Liver (tissue), 9 donors: Measurements from ENCODE around the gene GABRR3. TPM values are rescaled to one million over a fixed set of nuclear protein-coding genes. Genes with fewer than 3 reads are reported as not detected.

Experiments used
- DNase-seq: peaks from one replicate; pipeline ENCODE4 v3.0.0-alpha.2; 2017; ENCODE audit warnings: low spot score
- H3K27ac ChIP-seq, 2 donors: one replicate each; pipeline ENCODE4 v1.7.0; 2013; ENCODE audit warnings: inconsistent platforms in 2 of 2, low read length in 2 of 2, control low read depth in 1 of 2, low read depth in 1 of 2, mild to moderate bottlenecking in 1 of 2
- H3K27me3 ChIP-seq, 4 donors: one replicate each; pipeline versions ENCODE4 v1.6.1 to v1.7.0; 2013; ENCODE audit warnings: low read length in 3 of 4, inconsistent platforms in 1 of 4, mild to moderate bottlenecking in 1 of 4, moderate library complexity in 1 of 4; ENCODE audit not compliant: control insufficient read depth in 4 of 4, insufficient read depth in 4 of 4
- H3K36me3 ChIP-seq, 4 donors: one replicate each; pipeline versions ENCODE4 v1.6.1 to v1.7.0; 2013; ENCODE audit warnings: low read length in 3 of 4, mild to moderate bottlenecking in 3 of 4, low read depth in 1 of 4, moderate library complexity in 1 of 4; ENCODE audit not compliant: control insufficient read depth in 4 of 4, insufficient read depth in 3 of 4
- H3K4me1 ChIP-seq, 4 donors: one replicate each; pipeline versions ENCODE4 v1.6.1 to v1.7.0; 2013; ENCODE audit warnings: low read length in 3 of 4, mild to moderate bottlenecking in 3 of 4, moderate library complexity in 1 of 4; ENCODE audit not compliant: control insufficient read depth in 4 of 4, insufficient read depth in 4 of 4
- H3K4me3 ChIP-seq, 3 donors: one replicate each; pipeline versions ENCODE4 v1.6.1 to v1.7.0; 2013; ENCODE audit warnings: low read length in 3 of 3, control low read depth in 1 of 3, low read depth in 1 of 3, mild to moderate bottlenecking in 1 of 3
- H3K9ac ChIP-seq, 2 donors: one replicate each; pipeline ENCODE4 v1.7.0; 2013; ENCODE audit warnings: low read length in 2 of 2, mild to moderate bottlenecking in 2 of 2, moderate library complexity in 2 of 2, control low read depth in 1 of 2, low read depth in 1 of 2
- H3K9me3 ChIP-seq, 4 donors: one replicate each; pipeline versions ENCODE4 v1.6.1 to v1.7.0; 2013; ENCODE audit warnings: low read length in 3 of 4; ENCODE audit not compliant: control insufficient read depth in 4 of 4
- ATF3 ChIP-seq: IDR thresholded peaks from 2 replicates; pipeline ENCODE4 v1.6.1; 2016; ENCODE audit warnings: antibody characterized with exemption
- CTCF ChIP-seq: fragments of 150-350 bp; IDR thresholded peaks from 2 replicates; pipeline ENCODE4 v1.5.1; 2017; ENCODE audit warnings: improper control_type of control experiment, low read depth, low read length; ENCODE audit not compliant: missing input control
- EGR1 ChIP-seq, 2 donors: IDR thresholded peaks; 2 replicates each; pipeline ENCODE4 v1.6.1; 2016 to 2018; ENCODE audit warnings: antibody characterized with exemption in 2 of 2, low read depth in 2 of 2
- FOXA2 ChIP-seq: IDR thresholded peaks from 2 replicates; pipeline ENCODE4 v1.6.1; 2016; ENCODE audit warnings: antibody characterized with exemption
- HNF4A ChIP-seq, 2 donors: conservative IDR thresholded peaks; 2 replicates each; pipeline ENCODE4 v1.6.1; 2016; ENCODE audit warnings: antibody characterized with exemption in 2 of 2, mild to moderate bottlenecking in 2 of 2
- HNF4G ChIP-seq: IDR thresholded peaks from 2 replicates; pipeline ENCODE4 v1.6.1; 2016; ENCODE audit warnings: antibody characterized with exemption
- JUND ChIP-seq, 2 donors: IDR thresholded peaks; 2 replicates each; pipeline ENCODE4 v1.6.1; 2016; ENCODE audit warnings: antibody characterized with exemption in 2 of 2
- MAX ChIP-seq: IDR thresholded peaks from 2 replicates; pipeline ENCODE4 v1.6.1; 2016; ENCODE audit warnings: antibody characterized with exemption
- RAD21 ChIP-seq, 2 donors: IDR thresholded peaks; 2 replicates each; pipeline ENCODE4 v1.6.1; 2016; ENCODE audit warnings: antibody characterized with exemption in 2 of 2, mild to moderate bottlenecking in 2 of 2
- REST ChIP-seq: IDR thresholded peaks from 2 replicates; pipeline ENCODE4 v1.6.1; 2016; ENCODE audit warnings: antibody characterized with exemption, mild to moderate bottlenecking
- RXRA ChIP-seq, 2 donors: IDR thresholded peaks; 2 replicates each; pipeline ENCODE4 v1.6.1; 2017 to 2018; ENCODE audit warnings: antibody characterized with exemption in 2 of 2, mild to moderate bottlenecking in 1 of 2
- SP1 ChIP-seq: IDR thresholded peaks from 2 replicates; pipeline ENCODE4 v1.6.1; 2018; ENCODE audit warnings: antibody characterized with exemption, mild to moderate bottlenecking
- TAF1 ChIP-seq: conservative IDR thresholded peaks from 2 replicates; pipeline ENCODE4 v1.6.1; 2016; ENCODE audit warnings: antibody characterized with exemption, mild to moderate bottlenecking
- YY1 ChIP-seq: IDR thresholded peaks from 2 replicates; pipeline ENCODE4 v1.6.1; 2016; ENCODE audit warnings: antibody characterized with exemption, mild to moderate bottlenecking
- ZBTB33 ChIP-seq: IDR thresholded peaks from 2 replicates; pipeline ENCODE4 v1.6.1; 2016; ENCODE audit warnings: antibody characterized with exemption
- WGBS: extraction: QIAGEN DNeasy Blood & Tissue Kit; methylation state at CpG from one replicate; pipeline ENCODE4 v1.1.7; 2013; 5-methylcytosine and 5-hydroxymethylcytosine counted together
- polyA plus RNA-seq, 2 donors: library from polyadenylated mRNA; stranded (reverse) in 1 of 2; unstranded in 1 of 2; fragments of 200-250 nt in 1 of 2; fragments of >200 nt in 1 of 2; fragmentation: Nextera tagmentation in 1 of 2; extraction: Ambion mirVana in 1 of 2; gene quantifications; one replicate each; pipeline versions ENCODE4 v1.2.1 to v1.2.3, GENCODE V29; 2013 to 2015
- total RNA-seq, 2 donors: library from RNA; depleted of rRNA; stranded (reverse); fragments of >200 nt; gene quantifications; one replicate each; pipeline ENCODE4 v1.2.3, GENCODE V29; 2014
- donor health status: healthy.
- donor health status: healthy.
- donor health status: healthy.
- donor health status: healthy.
- donor health status: healthy.

The GABRR3 gene
- total and polyA plus RNA-seq, 4 donors = not detected

- H3K36me3 ChIP-seq = no peaks in the 10 kb centered on the region
- H3K9me3 ChIP-seq = no peaks in the 10 kb centered on the region
- no peak overlapping the region for H3K27ac ChIP-seq
- H3K9ac ChIP-seq = no peak overlapping the region
- H3K4me3 ChIP-seq = no peak overlapping the region
- no peak for DNase-seq
- 76% methylated on average over 1 of the region's 1 CpG for WGBS
- H3K27me3 ChIP-seq = peaks cover 0 to 11% (median 2%) of the 10 kb centered on the region in 4 donors
- H3K4me1 ChIP-seq = no peaks in the 10 kb centered on the region
- no peak for TF ChIP-seq CTCF
- no peak for TF ChIP-seq JUND (IDR thresholded peaks at IDR 0.05)
- TF ChIP-seq RAD21 (IDR thresholded peaks at IDR 0.05) = no peak
- no peak for TF ChIP-seq RXRA (IDR thresholded peaks at IDR 0.05)
These were observed 2.9 kb downstream of the GABRR3 start for GRCh38 chr3:98032265-98032664.

- DNase-seq = no peak
- H3K4me3 ChIP-seq = no peak overlapping the region
- no peaks in the 10 kb centered on the region for H3K9me3 ChIP-seq
- H3K27me3 ChIP-seq = peaks cover 0 to 2% (median 0%) of the 10 kb centered on the region in 4 donors
- WGBS = 67% methylated on average over 2 of the region's 2 CpGs
- no peak overlapping the region for H3K9ac ChIP-seq
- TF ChIP-seq TAF1 (no peak), CTCF (no peak), HNF4A (conservative IDR thresholded peaks at IDR 0.05) (no peak), ZBTB33 (no peak), SP1 (no peak), REST (no peak), HNF4G (no peak), JUND (IDR thresholded peaks at IDR 0.05) (no peak), RXRA (IDR thresholded peaks at IDR 0.05) (no peak), EGR1 (IDR thresholded peaks at IDR 0.05; ENCODE audit: low read depth in 2 of 2) (no peak), ATF3 (no peak), YY1 (no peak), MAX (no peak), FOXA2 (no peak)
- H3K36me3 ChIP-seq = no peaks in the 10 kb centered on the region
- no peak overlapping the region for H3K27ac ChIP-seq
- H3K4me1 ChIP-seq = no peaks in the 10 kb centered on the region
These were observed 6.0 kb downstream of the GABRR3 start for GRCh38 chr3:98029083-98029482.
